H1 (cell line): ENCODE results near the gene DCN.

Experiments
- CBX8 ChIP-seq: fragments of 300-800, 300-1000 bp; sonication (generic); IDR thresholded peaks from 2 replicates; pipeline ENCODE4 v1.7.1; 2016; ENCODE audit warnings: low read depth, low read length, borderline replicate concordance
- EP300 ChIP-seq, 2 experiments: IDR thresholded peaks; 1 replicate in 1 of 2; 2 replicates in 1 of 2; pipeline ENCODE4 v1.6.1; 2011 to 2012; ENCODE audit warnings: low read depth in 2 of 2, low read length in 2 of 2, mild to moderate bottlenecking in 2 of 2, borderline replicate concordance in 1 of 2, inconsistent platforms in 1 of 2, moderate library complexity in 1 of 2
- EZH2 ChIP-seq: fragments of 200-600 bp; sonication (generic); IDR thresholded peaks from 2 replicates; pipeline ENCODE4 v1.7.1; 2012; ENCODE audit warnings: low read depth, mild to moderate bottlenecking, moderate library complexity, low read length, inconsistent platforms; ENCODE audit not compliant: severe bottlenecking
- HDAC2 ChIP-seq, 2 experiments: fragments of 300-600 bp in 1 of 2; sonication (generic) in 1 of 2; IDR thresholded peaks; 2 replicates each; pipeline ENCODE4 v1.6.1; 2011 to 2012; ENCODE audit warnings: low read depth in 2 of 2, low read length in 2 of 2, mild to moderate bottlenecking in 2 of 2, moderate library complexity in 2 of 2, borderline replicate concordance in 1 of 2, inconsistent platforms in 1 of 2
- NRF1 ChIP-seq: IDR thresholded peaks from 2 replicates; pipeline ENCODE4 v1.6.1; 2011; ENCODE audit warnings: mild to moderate bottlenecking, low read depth, low read length, improper control_type of control experiment
- POLR2A ChIP-seq, 2 experiments: IDR thresholded peaks; 1 replicate in 1 of 2; 2 replicates in 1 of 2; pipeline ENCODE4 v1.6.1; 2011; ENCODE audit warnings: low read depth in 2 of 2, low read length in 2 of 2, mild to moderate bottlenecking in 2 of 2; ENCODE audit errors: control extremely low read depth in 1 of 2
- POLR2AphosphoS5 ChIP-seq: IDR thresholded peaks from 2 replicates; pipeline ENCODE4 v1.6.1; 2011; ENCODE audit warnings: low read depth, low read length
- SIN3A ChIP-seq, 2 experiments: IDR thresholded peaks in 1 of 2; conservative IDR thresholded peaks in 1 of 2; 2 replicates each; pipeline ENCODE4 v1.6.1; 2011 to 2012; ENCODE audit warnings: low read length in 2 of 2, improper control_type of control experiment in 1 of 2, low read depth in 1 of 2, mild to moderate bottlenecking in 1 of 2
- SP1 ChIP-seq: IDR thresholded peaks from 2 replicates; pipeline ENCODE4 v1.6.1; 2011; ENCODE audit warnings: low read depth, low read length
- SUZ12 ChIP-seq: fragments of 200-600 bp; sonication (generic); IDR thresholded peaks from 2 replicates; pipeline ENCODE4 v1.6.1; 2012; ENCODE audit warnings: mild to moderate bottlenecking, inconsistent platforms, low read length, moderate library complexity, mixed read lengths
- TAF1 ChIP-seq: IDR thresholded peaks from 2 replicates; pipeline ENCODE4 v1.6.1; 2011; ENCODE audit warnings: mild to moderate bottlenecking, low read depth, low read length
- TF ChIP-seq, protein P1 (sequence below), 3 experiments: IDR thresholded peaks; 1 replicate in 2 of 3; 2 replicates in 1 of 3; pipeline versions ENCODE4 v1.5.1 to v1.6.1; 2011; ENCODE audit warnings: low read length in 3 of 3, mild to moderate bottlenecking in 3 of 3, inconsistent platforms in 2 of 3, low read depth in 1 of 3, moderate library complexity in 1 of 3; ENCODE audit not compliant: insufficient read depth in 1 of 3; ENCODE audit errors: control extremely low read depth in 1 of 3

DNA sequence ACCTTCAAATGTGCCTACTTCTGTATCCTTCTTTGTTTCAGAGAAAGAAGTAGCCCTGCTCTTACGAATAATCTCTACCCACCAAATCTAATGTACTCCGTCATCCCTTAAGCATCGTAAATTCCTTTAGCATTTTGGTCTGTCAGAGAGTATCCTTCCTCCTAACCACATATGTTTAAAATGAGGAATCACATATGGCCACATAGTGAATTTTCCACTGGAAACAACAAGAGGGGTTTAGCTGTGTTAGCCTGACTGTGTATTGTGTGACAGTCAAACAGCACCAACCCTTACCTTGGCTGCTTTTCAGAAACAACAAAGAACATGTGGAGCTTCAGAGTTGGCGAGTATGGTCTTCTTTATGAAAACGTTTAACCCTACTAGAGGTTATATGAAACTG, 76.8 kb downstream of the DCN start:
- TF ChIP-seq EP300 (IDR thresholded peaks at IDR 0.05; ENCODE audit: borderline replicate concordance in 1 of 2, low read depth in 2 of 2, low read length in 2 of 2) (no peak), HDAC2 (IDR thresholded peaks at IDR 0.05; ENCODE audit: borderline replicate concordance in 1 of 2, low read depth in 2 of 2, low read length in 2 of 2) (no peak), POLR2AphosphoS5 (no peak), POLR2A (IDR thresholded peaks at IDR 0.05; ENCODE audit: control extremely low read depth in 1 of 2, low read depth in 2 of 2, low read length in 2 of 2) (no peak), TAF1 (no peak), EZH2 (no peak), SIN3A (conservative IDR thresholded peaks at IDR 0.05 in 1 of 2, IDR thresholded peaks at IDR 0.05 in 1 of 2; ENCODE audit: low read depth in 1 of 2, low read length in 2 of 2) (no peak), CBX8 (no peak), NRF1 (no peak), SP1 (no peak), SUZ12 (no peak)
- TF ChIP-seq, protein P1, sequence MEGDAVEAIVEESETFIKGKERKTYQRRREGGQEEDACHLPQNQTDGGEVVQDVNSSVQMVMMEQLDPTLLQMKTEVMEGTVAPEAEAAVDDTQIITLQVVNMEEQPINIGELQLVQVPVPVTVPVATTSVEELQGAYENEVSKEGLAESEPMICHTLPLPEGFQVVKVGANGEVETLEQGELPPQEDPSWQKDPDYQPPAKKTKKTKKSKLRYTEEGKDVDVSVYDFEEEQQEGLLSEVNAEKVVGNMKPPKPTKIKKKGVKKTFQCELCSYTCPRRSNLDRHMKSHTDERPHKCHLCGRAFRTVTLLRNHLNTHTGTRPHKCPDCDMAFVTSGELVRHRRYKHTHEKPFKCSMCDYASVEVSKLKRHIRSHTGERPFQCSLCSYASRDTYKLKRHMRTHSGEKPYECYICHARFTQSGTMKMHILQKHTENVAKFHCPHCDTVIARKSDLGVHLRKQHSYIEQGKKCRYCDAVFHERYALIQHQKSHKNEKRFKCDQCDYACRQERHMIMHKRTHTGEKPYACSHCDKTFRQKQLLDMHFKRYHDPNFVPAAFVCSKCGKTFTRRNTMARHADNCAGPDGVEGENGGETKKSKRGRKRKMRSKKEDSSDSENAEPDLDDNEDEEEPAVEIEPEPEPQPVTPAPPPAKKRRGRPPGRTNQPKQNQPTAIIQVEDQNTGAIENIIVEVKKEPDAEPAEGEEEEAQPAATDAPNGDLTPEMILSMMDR (IDR thresholded peaks at IDR 0.05; ENCODE audit: control extremely low read depth in 1 of 3, insufficient read depth in 1 of 3, low read depth in 1 of 3, low read length in 3 of 3), result no peak
